Muscle of leg (tissue), 11 donors: Measurements from ENCODE around the gene SKIDA1. TPM values are rescaled to one million over a fixed set of nuclear protein-coding genes. Genes with fewer than 3 reads are reported as not detected.

Experiments
- DNase-seq: peaks from one replicate; pipeline ENCODE4 v3.0.0; 2013
- H3K27ac ChIP-seq: one replicate; pipeline ENCODE4 v1.5.1; 2013; ENCODE audit warnings: mild to moderate bottlenecking, low read length, control low read depth
- H3K27me3 ChIP-seq: one replicate; pipeline ENCODE4 v1.6.1; 2013; ENCODE audit warnings: low read length; ENCODE audit not compliant: control insufficient read depth, insufficient read depth
- H3K36me3 ChIP-seq: one replicate; pipeline ENCODE4 v1.6.1; 2013; ENCODE audit warnings: low read length; ENCODE audit not compliant: control insufficient read depth, insufficient read depth
- H3K4me1 ChIP-seq: one replicate; pipeline ENCODE4 v1.6.1; 2013; ENCODE audit warnings: low read length; ENCODE audit not compliant: control insufficient read depth, insufficient read depth
- H3K4me3 ChIP-seq: one replicate; pipeline ENCODE4 v1.5.1; 2013; ENCODE audit warnings: low read length, control low read depth
- H3K9me3 ChIP-seq: replicated peaks from 2 replicates; pipeline ENCODE4 v1.6.1; 2013; ENCODE audit warnings: low read depth, low read length; ENCODE audit not compliant: control insufficient read depth
- WGBS: methylation state at CpG from one replicate; pipeline ENCODE4 v1.1.5; 2013; ENCODE audit warnings: missing lambda C conversion rate; ENCODE audit not compliant: insufficient coverage; 5-methylcytosine and 5-hydroxymethylcytosine counted together
- polyA plus RNA-seq, 8 donors: library from polyadenylated mRNA; unstranded; fragments of 120-200 nt; gene quantifications; one replicate each; pipeline versions ENCODE4 v1.2.1 to v1.2.3, GENCODE V29; 2013; ENCODE audit warnings: inconsistent platforms in 1 of 8, low replicate concordance in 1 of 8; ENCODE audit not compliant: insufficient read length in 8 of 8, insufficient read depth in 1 of 8
- total RNA-seq: library from RNA; stranded (reverse); fragments of 120-200 nt; gene quantifications from one replicate; pipeline ENCODE4 v1.2.4, GENCODE V29; 2013

SKIDA1 gene
- total and polyA plus RNA-seq, 9 donors, result 1.7 to 2.9 (median 2.6) TPM

- Histone ChIP-seq H3K4me1 (peaks cover 22% of the 10 kb centered on the region), H3K27me3 (no peaks in the 10 kb centered on the region)
These were observed 8.1 kb downstream of the SKIDA1 start for GRCh38 chr10:21517134-21518031.

GRCh38 chr10:21516242-21517131 is 9.0 kb downstream of the SKIDA1 start:
- Histone ChIP-seq H3K4me3 (peak overlapping the region; percentile 53), H3K9me3 (no peaks in the 10 kb centered on the region), H3K36me3 (no peaks in the 10 kb centered on the region), H3K27me3 (no peaks in the 10 kb centered on the region), H3K4me1 (peaks cover 22% of the 10 kb centered on the region), H3K27ac (peak overlapping the region; percentile 73)
- WGBS, result under 1% methylated on average over 76 of the region's 86 CpGs
- DNase-seq, result peak; percentile 82

More at GRCh38 chr10:21517134-21518031, 8.1 kb downstream of the SKIDA1 start:
- WGBS, result under 1% methylated on average over 59 of the region's 73 CpGs
- DNase-seq, result peak; percentile 85
- H3K9me3 ChIP-seq, result no peaks in the 10 kb centered on the region
- peak overlapping the region; percentile 88 for H3K27ac ChIP-seq
- no peaks in the 10 kb centered on the region for H3K36me3 ChIP-seq
- peak overlapping the region; percentile 53 for H3K4me3 ChIP-seq

GRCh38 chr10:21515361-21516241 is 9.9 kb downstream of the SKIDA1 start:
- WGBS, result 6% methylated on average over 6 of the region's 15 CpGs
- no peak for DNase-seq
- Histone ChIP-seq H3K36me3 (no peaks in the 10 kb centered on the region), H3K27ac (peak overlapping the region; percentile 73), H3K9me3 (no peaks in the 10 kb centered on the region), H3K4me1 (peaks cover 23% of the 10 kb centered on the region), H3K27me3 (no peaks in the 10 kb centered on the region), H3K4me3 (peak overlapping the region; percentile 53)

GRCh38 chr10:21514818-21515351 is 10.6 kb downstream of the SKIDA1 start:
- Histone ChIP-seq H3K4me1 (peaks cover 28% of the 10 kb centered on the region), H3K4me3 (peak overlapping the region; percentile 53), H3K36me3 (no peaks in the 10 kb centered on the region), H3K27ac (peak overlapping the region; percentile 73), H3K9me3 (no peaks in the 10 kb centered on the region), H3K27me3 (no peaks in the 10 kb centered on the region)
- whole genome bisulfite sequencing, result no CpG with 5 or more reads among the region's 10 CpGs
- DNase-seq, result no peak

GRCh38 chr10:21514129-21514817 is 11.2 kb downstream of the SKIDA1 start:
- H3K4me3 ChIP-seq, result peak overlapping the region; percentile 53
- no peak overlapping the region for H3K27ac ChIP-seq
- H3K36me3 ChIP-seq, result no peaks in the 10 kb centered on the region
- DNase-seq, result no peak
- H3K27me3 ChIP-seq, result no peaks in the 10 kb centered on the region
- no peaks in the 10 kb centered on the region for H3K9me3 ChIP-seq
- no CpG with 5 or more reads among the region's 6 CpGs for whole genome bisulfite sequencing
- H3K4me1 ChIP-seq, result peaks cover 29% of the 10 kb centered on the region

GRCh38 chr10:21513405-21513788 is 12.1 kb downstream of the SKIDA1 start:
- DNase-seq, result no peak
- no peak overlapping the region for H3K4me3 ChIP-seq
- H3K27ac ChIP-seq, result peak overlapping the region; percentile 69
- no peaks in the 10 kb centered on the region for H3K9me3 ChIP-seq
- H3K27me3 ChIP-seq, result no peaks in the 10 kb centered on the region
- WGBS, result no CpG with 5 or more reads among the region's 1 CpG
- peaks cover 37% of the 10 kb centered on the region for H3K4me1 ChIP-seq
- H3K36me3 ChIP-seq, result no peaks in the 10 kb centered on the region

- H3K9me3 ChIP-seq, result no peaks in the 10 kb centered on the region
- H3K4me1 ChIP-seq, result peaks cover 38% of the 10 kb centered on the region
- no peak for DNase-seq
- peak overlapping the region; percentile 69 for H3K27ac ChIP-seq
- no peak overlapping the region for H3K4me3 ChIP-seq
- no CpG with 5 or more reads among the region's 2 CpGs for WGBS
- no peaks in the 10 kb centered on the region for H3K27me3 ChIP-seq
- H3K36me3 ChIP-seq, result no peaks in the 10 kb centered on the region
These were observed 12.7 kb downstream of the SKIDA1 start for GRCh38 chr10:21512573-21513404.

GRCh38 chr10:21511946-21512572 is 13.4 kb downstream of the SKIDA1 start:
- WGBS, result no CpG with 5 or more reads among the region's 3 CpGs
- H3K27me3 ChIP-seq, result no peaks in the 10 kb centered on the region
- no peak for DNase-seq

More at GRCh38 chr10:21511946-21512572, 13.4 kb downstream of the SKIDA1 start:
- peak overlapping the region; percentile 69 for H3K27ac ChIP-seq
- H3K9me3 ChIP-seq, result no peaks in the 10 kb centered on the region
- H3K4me3 ChIP-seq, result no peak overlapping the region
- peaks cover 37% of the 10 kb centered on the region for H3K4me1 ChIP-seq
- H3K36me3 ChIP-seq, result no peaks in the 10 kb centered on the region
